Umbilical cord (tissue), 2 donors: ENCODE data around the gene C5orf58. TPM values are rescaled to one million over a fixed set of nuclear protein-coding genes. Genes with fewer than 3 reads are reported as not detected.

Experiments
- DNase-seq: peaks from one replicate; pipeline ENCODE4 v3.0.0-alpha.2; 2015; ENCODE audit warnings: low spot score
- total RNA-seq: library from RNA; depleted of rRNA; stranded (reverse); fragments of >200 nt; gene quantifications from one replicate; pipeline ENCODE4 v1.2.3, GENCODE V29; 2014; ENCODE audit warnings: low replicate concordance; ENCODE audit not compliant: insufficient read depth

C5orf58 gene, protein sequence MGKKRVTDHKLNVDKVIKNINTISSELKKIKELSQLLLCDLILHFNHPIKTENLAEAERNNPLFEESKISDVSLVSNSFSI
- 1.7 TPM for total RNA-seq

DNA sequence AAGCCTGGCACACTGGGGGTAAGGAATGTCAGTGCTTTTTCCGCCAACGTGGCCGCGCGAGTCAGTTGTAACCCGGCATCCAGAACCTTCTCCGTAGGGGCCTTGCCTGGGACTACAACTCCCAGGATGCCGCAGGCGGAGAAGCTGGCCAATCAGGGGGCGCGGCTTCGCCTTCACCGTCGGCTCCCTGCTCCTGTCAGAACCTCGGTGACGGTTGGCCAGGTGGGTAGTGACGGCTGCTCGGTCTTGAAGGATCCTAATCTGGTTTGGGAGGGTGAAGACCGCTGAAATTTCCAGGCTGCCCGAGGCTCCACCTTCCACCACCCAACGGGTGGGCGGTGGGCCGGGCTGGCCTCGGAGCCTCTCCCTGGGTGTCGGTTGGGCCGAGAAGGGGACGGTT is at the start of gene C5orf58:
TSS of gene C5orf58 (plus strand) at position 200 of the 400 bp plus-strand sequence. CDS start 1,992 bp downstream, outside the sequence.
- no peak for DNase-seq

DNA sequence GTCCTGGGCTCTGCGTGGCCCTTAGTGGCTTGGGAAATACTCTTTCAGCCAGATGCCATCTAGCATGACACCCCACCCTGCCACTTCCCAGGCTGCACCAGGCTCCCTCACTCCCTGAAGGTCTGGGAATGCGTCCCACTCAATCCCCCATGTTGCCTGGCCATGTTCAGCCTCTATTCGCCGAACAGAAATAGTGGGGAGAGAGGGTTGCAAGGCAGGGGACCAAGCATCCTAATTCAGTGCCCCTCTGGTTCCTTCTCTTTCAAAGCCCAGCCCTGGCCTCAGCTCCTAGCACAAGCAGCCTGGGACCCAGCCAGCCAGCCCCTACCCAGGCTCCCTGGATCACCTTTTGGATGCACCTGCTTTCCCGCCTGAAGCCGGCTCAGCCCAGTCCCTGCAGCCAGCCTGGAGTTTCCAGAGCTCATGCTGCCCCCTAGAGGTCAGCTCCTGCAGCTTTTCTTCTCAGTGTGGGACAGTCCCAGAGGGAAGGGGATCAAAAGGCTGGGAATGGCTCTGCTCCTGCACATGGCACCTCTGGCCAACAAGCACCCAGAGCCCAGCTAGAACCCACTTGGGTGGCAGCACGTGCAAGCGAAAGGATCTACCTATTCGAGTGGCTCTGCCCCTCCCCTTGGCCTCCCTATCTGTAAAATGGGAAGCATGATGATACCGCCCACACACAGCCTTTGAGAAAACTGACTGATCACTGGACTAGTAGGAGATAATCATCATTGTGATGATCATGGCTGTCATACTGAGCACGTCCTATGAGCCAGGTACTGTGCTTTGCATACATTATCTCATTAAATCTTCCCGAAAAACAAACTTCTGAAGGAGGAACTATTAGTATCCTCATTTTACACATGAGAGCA is 48.7 kb upstream of the C5orf58 start:
- peak; percentile 51 for DNase-seq

DNA sequence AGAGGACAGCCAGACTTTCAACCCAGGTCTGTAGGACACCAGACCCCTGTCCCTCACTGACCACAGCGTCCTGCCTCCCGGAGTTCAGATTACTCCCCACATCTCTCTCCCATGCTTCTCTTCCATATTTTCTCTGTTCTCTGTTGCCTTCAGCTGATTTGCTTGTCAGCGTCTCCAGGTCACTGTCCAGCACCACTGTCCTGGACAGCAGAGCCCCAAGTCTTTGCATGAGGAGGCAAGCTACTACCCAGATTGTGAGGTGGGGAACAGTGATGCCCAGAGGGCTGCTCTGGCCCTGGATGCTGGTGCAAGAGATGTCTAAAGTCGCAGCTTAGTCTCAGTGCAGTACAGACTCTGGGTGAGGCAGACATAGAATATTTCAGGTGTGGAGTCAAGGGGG is 48.0 kb upstream of the C5orf58 start:
- DNase-seq, result no peak

DNA sequence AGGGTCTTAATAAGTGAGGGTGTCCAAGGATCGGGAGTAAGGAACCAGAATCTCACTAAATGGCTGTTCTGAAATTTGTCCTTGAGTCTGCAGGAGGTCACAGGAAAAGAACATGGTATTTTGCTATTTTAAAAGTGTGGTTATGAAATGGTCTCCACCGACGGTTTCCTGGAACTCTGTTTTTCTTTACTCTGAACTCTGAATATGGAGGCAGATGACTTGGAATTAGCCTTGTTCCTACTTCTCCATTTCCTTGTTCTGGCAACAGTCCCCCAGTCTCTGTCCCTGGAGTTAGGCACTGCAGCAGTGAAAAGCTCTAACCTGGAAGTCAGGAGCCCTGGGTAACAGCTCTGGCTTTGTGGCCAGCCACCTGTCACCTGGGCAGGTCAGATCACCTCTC is 46.6 kb upstream of the C5orf58 start:
- DNase-seq, result no peak

DNA sequence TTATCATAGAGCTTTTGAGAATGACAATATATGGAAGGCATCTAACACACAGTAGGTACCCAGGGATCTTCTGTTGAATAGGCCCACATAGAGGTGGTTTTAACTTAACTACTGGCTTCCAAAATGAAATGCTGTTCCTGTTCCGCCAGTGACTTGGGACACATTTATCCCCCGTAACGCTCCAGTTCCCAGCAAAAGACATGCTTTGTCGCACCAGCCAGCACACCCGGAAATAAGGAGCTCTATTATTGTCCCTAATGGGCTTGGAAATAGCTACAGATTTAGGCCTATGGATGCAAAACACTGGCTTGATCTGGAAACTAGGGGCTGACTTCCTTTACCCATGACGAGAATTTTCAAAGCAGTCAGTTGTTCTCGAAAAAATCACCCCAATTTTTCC is 45.9 kb upstream of the C5orf58 start:
- no peak for DNase-seq

DNA sequence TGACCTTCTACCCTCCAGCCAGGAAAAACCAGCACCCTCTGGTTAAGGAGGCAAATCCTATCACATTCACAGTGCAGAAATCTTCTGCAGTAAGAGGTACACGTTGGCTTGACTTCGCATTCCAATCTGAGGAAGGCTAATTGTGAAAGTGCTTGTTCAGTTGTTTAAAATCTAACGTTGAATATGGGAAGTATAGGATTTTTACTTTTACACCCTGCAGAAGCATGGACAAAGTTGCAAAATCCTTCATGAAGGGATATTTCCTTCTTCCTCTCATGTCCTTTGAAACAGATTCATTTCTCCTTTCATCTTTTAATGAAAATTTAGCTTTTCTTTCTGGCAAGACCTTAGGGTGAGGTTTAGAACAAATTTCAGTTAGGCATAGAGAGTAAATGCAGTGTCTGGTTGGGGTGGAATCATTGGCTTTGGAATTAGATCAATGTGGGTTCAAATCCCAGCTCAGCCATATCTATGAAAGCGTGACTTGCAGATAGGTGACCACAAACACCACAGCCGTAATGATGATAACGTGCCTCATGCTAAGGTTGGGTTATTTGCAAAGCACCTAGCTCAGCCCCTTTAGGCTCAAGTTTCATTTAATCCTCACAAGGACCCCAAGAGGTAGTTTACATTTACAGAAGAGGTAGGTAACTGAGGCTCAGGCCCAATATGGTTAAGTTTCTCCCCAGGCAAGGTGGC is 42.2 kb upstream of the C5orf58 start:
- DNase-seq, result no peak

DNA sequence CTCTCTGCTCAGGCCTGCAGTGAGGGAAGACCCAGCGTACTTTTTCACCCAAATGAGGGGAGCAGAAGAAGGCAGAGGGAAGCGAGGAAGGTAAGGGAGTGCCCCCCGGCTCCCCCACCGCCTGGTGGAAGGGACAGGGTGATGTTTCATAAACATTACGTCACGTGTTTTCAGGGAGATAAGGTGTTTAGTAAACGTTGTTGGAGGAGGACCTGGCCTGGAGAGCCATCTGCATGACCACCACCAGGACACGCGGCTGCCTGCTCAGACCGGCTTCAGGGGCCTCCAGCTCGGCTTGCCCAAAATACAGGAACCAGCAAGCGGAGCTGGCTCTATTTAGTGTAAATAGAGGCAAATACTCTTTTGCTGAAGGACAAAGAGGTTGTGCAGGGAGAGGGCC is 40.0 kb upstream of the C5orf58 start:
- DNase-seq, result no peak

DNA sequence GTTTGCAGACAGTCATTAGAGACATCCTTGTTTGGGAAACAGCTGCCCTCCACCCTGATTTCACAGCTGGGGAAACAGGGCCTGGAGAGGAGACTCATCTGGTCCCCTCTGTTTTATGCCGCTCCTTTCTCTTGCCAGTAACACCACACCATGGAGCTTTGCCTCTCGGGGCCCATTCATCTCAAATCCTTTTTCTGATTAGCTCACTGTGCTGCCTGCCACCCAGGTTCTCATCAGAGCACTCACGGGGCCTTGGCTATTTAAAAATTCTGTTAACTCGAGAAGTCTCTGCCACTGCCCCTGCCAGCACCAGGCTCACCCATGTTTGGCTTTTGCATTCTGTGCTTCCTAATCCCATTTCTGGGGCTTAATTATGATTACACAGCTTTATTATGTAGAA is 36.8 kb upstream of the C5orf58 start:
- DNase-seq, result no peak

DNA sequence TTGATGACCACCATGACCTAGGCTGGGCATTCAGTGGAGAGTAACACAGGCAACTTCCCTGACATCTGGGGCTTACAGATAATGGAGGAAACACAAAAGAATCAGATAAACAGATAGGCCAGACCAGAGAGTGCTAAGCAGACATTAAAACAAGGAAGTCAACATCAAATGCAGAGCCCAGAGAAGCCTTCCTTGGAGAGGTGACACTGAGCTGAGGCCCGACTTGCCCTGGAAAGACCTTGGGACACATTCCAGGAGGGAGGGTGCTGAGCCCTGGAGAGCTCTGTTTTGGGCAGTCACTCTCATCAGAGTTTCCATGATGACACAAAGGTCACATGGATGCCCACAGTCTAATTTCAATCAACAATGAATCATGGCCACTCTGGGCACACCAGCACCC is 31.9 kb upstream of the C5orf58 start:
- DNase-seq, result no peak

DNA sequence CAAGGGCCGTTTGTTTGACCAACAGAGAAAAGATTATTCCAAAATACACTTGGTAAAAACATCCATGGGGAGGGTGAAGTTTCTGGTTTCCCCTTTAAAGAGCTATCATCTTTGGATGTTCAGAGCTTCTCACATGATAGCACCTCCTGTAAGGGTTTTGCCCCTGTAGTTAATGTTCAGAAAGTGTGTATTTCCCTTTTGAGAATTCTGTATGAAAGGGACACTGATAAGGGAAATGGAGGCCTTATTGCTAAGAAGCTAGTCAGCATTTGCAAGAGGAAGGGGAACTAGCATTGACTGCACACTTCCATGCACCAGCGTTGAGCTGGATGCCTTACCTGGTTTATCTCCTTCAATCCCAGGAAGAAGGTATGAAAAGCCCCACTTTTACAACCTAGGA is 31.5 kb upstream of the C5orf58 start:
- DNase-seq, result no peak

DNA sequence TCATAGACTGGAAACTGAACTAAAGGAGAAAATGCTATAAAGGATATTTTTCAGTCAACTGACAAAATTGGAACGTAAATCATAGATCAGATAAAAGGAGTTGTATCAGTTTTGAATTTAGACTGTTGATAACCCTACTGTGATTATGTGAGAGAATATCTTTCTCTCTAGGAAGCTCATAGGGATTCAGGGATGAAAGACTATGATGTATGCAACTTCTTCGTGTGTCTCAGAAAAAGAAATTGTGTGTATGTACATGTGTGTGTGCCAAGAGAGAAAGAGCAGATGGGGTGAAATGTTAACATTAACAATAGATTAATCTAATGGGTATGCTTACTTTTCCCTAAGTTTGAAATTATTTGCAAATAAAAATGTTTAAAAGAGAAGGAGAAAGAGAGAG is 30.7 kb upstream of the C5orf58 start:
- no peak for DNase-seq

DNA sequence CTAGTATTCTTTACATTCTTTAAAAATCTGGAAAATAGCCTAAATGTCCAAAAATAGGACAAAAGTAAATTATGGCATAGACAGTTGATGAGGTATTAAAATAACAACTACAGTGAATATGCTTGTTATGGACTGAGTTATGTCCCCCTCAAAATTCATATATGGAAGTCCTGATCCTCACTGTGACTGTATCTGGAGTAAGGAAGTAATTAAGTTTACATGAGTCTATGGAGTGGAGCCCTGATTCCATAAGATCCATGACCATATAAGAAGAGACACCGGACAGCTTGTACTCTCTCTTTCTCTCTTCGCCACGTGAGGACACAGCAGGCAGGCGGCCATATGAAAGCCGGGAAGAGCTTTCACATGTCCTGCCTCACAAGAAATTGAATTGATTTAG is 28.6 kb upstream of the C5orf58 start:
- DNase-seq, result no peak

DNA sequence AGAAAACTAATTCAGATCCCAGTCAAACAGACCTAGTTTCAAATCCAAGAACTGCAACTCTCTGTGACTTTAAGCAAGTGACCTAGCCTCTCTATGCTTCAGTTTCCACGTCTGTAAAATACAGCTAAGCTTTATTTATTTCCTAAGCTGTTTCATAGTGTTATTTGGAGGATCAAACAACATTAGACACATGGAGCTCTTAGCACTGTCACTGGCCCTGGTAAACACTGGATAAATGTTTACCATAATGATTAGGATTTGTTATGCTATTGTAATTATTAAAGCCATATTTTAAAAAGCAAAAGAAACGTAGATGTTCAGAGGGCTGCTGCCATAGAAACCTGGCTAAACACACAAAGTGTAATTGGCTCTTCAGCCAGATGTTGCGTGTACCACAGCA is 26.6 kb upstream of the C5orf58 start:
- no peak for DNase-seq

DNA sequence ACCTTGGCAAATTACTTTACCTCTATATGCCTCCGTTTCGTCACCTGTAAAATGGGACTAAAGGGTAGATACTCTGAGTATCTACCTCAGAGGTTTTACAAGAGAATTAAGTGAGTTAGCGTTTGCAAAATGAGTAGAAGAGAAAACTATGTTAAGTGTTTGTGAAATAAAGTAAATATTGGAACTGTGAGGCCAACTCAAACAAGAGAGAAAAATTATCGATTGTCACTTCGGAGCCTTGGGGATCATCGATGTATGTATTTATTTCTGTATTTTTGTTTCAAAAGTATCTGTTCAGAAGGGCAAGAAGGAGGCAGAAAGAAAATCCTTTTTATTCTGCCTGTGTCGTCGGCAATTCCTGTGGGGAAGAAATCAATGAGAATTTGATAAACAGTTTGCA is 25.8 kb upstream of the C5orf58 start:
- no peak for DNase-seq

DNA sequence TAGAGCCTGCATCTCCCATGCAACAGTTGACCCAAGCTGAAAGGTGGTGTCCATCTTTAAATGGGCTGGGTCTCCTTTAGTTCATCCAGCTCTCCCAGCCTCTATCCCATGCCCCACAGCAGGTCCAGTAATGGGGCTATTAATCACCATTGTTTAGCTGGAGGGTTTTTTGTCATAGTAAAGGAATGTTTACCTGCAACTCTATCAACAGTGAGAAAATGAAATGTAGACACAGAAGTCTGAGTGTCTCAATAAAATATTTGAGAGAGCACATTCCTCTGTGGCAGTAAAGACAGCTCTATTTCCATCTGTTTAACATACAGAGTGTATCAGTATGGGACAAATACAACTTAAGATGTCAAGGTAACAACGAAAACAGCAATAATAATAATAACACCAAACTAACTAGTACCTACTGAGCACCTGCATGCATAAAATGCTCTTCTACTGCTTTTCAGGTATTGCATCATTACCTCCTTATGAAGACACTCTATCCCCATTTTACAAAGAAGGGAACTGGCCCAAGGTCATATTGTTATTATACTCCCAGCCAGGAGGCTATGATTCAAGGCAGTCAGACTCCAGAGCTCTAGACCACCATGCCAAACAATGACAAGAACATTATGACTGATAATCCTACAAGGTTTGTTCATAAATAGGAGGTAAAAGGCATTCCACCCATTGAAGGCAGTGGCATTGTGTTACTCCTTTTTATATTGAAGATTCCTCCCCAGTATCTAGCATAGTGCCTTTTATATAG is 21.0 kb upstream of the C5orf58 start:
- DNase-seq, result no peak

DNA sequence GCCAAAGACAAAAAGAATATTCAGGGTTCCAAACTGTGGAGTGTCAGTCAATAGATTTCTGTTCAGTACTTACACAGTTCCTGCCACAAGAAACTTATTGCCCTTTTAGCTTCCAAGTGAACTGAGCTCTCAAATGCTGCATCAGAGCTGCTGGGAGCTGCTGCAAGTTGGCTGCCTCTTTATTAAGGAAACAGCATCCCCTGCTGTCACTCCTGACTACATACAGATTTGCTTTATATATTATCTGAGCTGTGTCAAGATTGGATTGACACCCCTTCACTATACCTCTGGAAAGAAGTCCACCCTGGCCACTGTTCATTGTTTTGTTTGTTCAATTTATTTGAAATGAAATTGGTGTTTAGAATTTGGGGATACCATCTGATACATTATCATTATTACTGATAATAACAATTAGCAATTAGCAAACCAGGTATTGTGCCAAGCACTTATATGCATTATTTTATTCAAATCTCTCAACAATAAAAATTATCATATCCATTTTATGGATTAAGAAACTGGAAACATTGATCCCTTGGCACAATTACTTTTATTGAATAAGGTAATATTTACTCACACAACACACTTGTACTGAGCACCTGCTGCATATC is 16.4 kb upstream of the C5orf58 start:
- peak; percentile 65 for DNase-seq

DNA sequence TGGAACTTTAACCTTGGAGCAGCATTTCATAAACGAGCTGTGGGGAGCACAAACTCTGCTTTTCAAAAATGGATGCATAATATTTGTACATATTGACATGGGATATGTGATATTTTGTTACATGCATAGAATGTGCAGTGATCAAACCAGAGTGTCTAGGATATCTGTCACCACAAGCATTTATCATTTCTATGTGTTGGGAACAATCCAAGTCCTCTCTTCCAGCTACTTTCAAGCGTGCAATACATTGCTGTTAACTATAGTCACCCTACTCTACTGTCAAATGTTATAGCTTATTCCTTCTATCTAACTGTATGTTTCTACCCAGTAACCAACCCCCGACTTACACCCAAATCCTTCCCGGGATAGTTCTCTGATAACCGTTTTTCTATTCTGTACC is 15.0 kb upstream of the C5orf58 start:
- DNase-seq, result no peak

DNA sequence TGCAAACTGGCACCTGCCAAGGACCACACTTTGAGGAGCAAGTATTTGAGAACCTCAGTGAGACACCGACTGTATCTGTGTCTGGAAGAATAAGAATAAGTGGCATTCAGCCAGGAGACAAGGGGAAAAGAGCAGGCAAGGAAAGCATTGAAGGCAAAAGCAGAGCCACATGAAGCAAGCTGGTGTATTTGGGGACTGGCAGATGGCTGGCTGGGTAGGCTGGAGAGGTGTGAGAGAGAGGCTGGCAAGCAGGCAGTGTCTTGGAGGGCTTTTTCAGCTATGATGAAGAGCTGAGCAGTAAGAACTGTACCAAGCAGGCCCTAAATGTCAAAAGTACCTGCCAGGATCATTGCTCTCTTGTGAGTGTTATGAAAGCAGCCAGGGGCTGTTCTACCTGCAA is 14.1 kb upstream of the C5orf58 start:
- DNase-seq, result no peak

DNA sequence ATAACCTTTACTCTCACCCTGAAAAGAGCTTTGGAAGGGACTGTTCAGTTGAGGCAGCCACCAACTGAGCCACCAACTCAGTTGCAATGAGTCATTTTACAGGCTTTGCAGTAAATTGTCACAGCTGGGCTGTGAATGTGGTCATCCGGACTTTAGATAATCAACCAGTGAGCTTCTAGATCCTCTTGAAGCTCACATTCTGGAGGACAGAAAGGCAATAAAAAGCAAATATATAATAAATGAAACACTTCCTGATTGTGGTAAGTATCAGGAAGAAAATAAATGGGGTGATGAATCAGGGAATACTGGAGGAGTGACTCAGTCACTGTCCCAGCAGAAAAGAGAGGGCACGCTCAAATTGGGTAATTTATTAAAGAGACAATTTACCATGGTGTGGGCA is 13.2 kb upstream of the C5orf58 start:
- no peak for DNase-seq

DNA sequence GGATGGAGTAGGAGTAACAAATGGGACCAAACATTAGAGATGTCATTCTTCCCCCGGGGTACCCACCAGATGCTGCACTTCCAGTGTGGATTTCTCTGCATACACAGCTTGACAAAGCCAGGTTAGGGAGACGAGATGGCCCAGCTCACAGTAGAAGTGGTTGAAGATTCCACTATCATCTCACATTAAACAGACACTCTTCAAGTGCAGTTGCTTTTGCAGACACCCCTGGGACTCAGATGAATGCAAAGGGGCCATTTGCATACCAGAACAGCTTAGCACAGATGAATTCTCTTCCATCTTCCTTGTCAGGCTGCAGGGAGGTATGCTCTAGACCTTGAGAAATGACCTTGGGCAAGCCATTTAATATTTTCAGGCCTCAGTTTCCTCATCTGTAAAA is 12.6 kb upstream of the C5orf58 start:
- no peak for DNase-seq

DNA sequence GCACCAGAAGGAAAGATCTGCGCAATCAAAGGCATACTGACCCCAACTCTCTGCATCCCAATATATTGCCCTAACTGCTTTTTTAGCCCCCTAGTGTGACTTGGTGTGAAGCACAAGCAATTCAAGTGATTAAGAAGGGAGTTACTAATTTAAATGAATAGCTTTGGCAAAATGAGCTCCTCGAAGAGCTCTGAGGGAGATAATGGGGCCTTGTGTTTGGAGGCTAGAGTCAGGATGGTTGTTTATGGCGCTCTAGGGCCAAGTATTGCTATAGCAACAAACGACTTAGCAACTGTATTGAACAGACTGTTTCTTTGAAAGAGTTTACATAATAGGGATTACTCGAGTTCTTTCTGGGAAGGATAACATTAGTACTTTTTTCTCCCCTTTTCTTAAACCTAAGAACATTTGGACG is 11.5 kb upstream of the C5orf58 start:
- peak; percentile 27 for DNase-seq

DNA sequence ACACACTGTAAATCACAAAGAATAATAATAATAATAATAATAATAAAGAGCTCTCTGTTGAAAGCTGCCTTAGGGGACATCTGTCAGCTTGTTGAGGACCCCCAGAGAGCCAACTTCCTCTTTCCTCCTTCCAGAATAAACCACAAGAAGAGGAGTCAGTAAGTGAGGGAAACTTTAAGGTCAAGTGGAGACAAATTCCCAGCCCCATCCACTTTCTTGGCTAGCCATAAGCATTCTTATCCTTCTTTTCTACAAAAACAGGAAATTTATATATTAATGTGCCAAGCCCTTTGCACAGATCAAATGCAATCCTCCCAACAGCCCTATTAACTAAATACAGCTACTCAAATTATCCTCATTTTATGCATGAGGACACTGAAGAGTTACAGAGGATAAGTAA is 9.4 kb upstream of the C5orf58 start:
- no peak for DNase-seq
